IMR-90 (cell line): ENCODE data around the gene TECTB. TPM values are rescaled to one million over a fixed set of nuclear protein-coding genes. Genes with fewer than 3 reads are reported as not detected.

ENCODE experiments used
- ATAC-seq: fragments of 200-7000 bp; cut with Tn5 transposase; 2 replicates; pipeline ENCODE4 v1.9.1; 2020; ENCODE audit warnings: low read depth, mild to moderate bottlenecking, moderate library complexity
- BruUV-seq: library from RNA; stranded (reverse); fragments of 400-500 nt; replicated peaks from 2 replicates; lab custom pipeline; 2021; lab: Mats Ljungman, UMichigan
- CTCF ChIA-PET: fragments of 300-600 bp; formaldehyde crosslinking; extraction: SDS; loops from one replicate; lab custom pipeline; 2021; ENCODE audit warnings: antibody characterized with exemption; lab: Yijun Ruan, JAX
- POLR2A ChIA-PET: fragments of 300-600 bp; sonication (Branson Sonifier 250); formaldehyde crosslinking; loops from one replicate; lab custom pipeline; 2022; ENCODE audit warnings: antibody characterized with exemption; ENCODE audit not compliant: unreplicated experiment; lab: Charles Lee
- DNase-seq: peaks from one replicate; pipeline ENCODE4 v3.0.0; 2013
- H2AFZ ChIP-seq: replicated peaks from 2 replicates; pipeline ENCODE3; 2013; ENCODE audit warnings: low read length, mild to moderate bottlenecking; ENCODE audit not compliant: poor library complexity
- H2AK5ac ChIP-seq: 2 replicates; pipeline ENCODE4 v1.6.1; 2013; ENCODE audit warnings: low read depth, low read length, inconsistent platforms
- H2AK9ac ChIP-seq: replicated peaks from 2 replicates; pipeline ENCODE3; 2013; ENCODE audit warnings: mild to moderate bottlenecking, low read depth, low read length, moderate library complexity; ENCODE audit not compliant: poor library complexity
- H2BK120ac ChIP-seq: 2 replicates; pipeline ENCODE4 v1.6.1; 2013; ENCODE audit warnings: low read depth, low read length, inconsistent platforms
- H2BK15ac ChIP-seq: 3 replicates; pipeline ENCODE4 v1.6.1; 2013; ENCODE audit warnings: low read depth, low read length, inconsistent platforms
- H2BK20ac ChIP-seq: 2 replicates; pipeline ENCODE4 v1.6.1; 2013; ENCODE audit warnings: low read depth, mild to moderate bottlenecking, inconsistent platforms, low read length, moderate library complexity
- H2BK5ac ChIP-seq: 2 replicates; pipeline ENCODE4 v1.6.1; 2013; ENCODE audit warnings: mild to moderate bottlenecking, low read depth, low read length, inconsistent platforms; ENCODE audit not compliant: poor library complexity, severe bottlenecking
- H3K14ac ChIP-seq: replicated peaks from 2 replicates; pipeline ENCODE4 v1.6.1; 2013; ENCODE audit warnings: low read depth, low read length, inconsistent platforms
- H3K18ac ChIP-seq: 2 replicates; pipeline ENCODE4 v1.6.1; 2013; ENCODE audit warnings: low read depth, low read length, control low read depth
- H3K23ac ChIP-seq: 2 replicates; pipeline ENCODE4 v1.6.1; 2013; ENCODE audit warnings: low read depth, low read length, inconsistent platforms
- H3K27ac ChIP-seq: 2 replicates; pipeline ENCODE4 v1.5.1; 2013; ENCODE audit warnings: mild to moderate bottlenecking, control low read depth, low read length; ENCODE audit not compliant: insufficient read depth
- H3K27me3 ChIP-seq: 2 replicates; pipeline ENCODE4 v1.6.1; 2013; ENCODE audit warnings: low read length; ENCODE audit not compliant: control insufficient read depth, insufficient read depth
- H3K36me3 ChIP-seq: 2 replicates; pipeline ENCODE4 v1.6.1; 2013; ENCODE audit warnings: low read length, mixed read lengths; ENCODE audit not compliant: control insufficient read depth, insufficient read depth
- H3K4ac ChIP-seq: 2 replicates; pipeline ENCODE4 v1.6.1; 2013; ENCODE audit warnings: low read depth, low read length, inconsistent platforms
- H3K4me1 ChIP-seq: 2 replicates; pipeline ENCODE4 v1.6.1; 2013; ENCODE audit warnings: low read length, mixed read lengths; ENCODE audit not compliant: control insufficient read depth, insufficient read depth
- H3K4me2 ChIP-seq: 2 replicates; pipeline ENCODE4 v1.6.1; 2013; ENCODE audit warnings: low read depth, mild to moderate bottlenecking, control low read depth, low read length, moderate library complexity
- H3K4me3 ChIP-seq: 2 replicates; pipeline ENCODE4 v1.5.1; 2013; ENCODE audit warnings: low read depth, mild to moderate bottlenecking, control low read depth, low read length, moderate library complexity; ENCODE audit not compliant: insufficient read depth
- H3K56ac ChIP-seq: 2 replicates; pipeline ENCODE4 v1.6.1; 2013; ENCODE audit warnings: low read length, inconsistent platforms; ENCODE audit not compliant: insufficient read depth; ENCODE audit errors: extremely low read depth
- H3K79me1 ChIP-seq, 2 experiments: 2 replicates each; pipeline ENCODE4 v1.6.1; 2013; ENCODE audit warnings: low read length in 2 of 2, inconsistent platforms in 1 of 2, low read depth in 1 of 2
- H3K9ac ChIP-seq: 2 replicates; pipeline ENCODE4 v1.6.1; 2013; ENCODE audit warnings: low read depth, low read length, control low read depth
- H3K9me1 ChIP-seq: 2 replicates; pipeline ENCODE4 v1.6.1; 2013; ENCODE audit warnings: low read length, inconsistent platforms; ENCODE audit not compliant: insufficient read depth
- H3K9me3 ChIP-seq: 2 replicates; pipeline ENCODE4 v1.6.1; 2013; ENCODE audit warnings: low read length; ENCODE audit not compliant: control insufficient read depth, insufficient read depth
- H4K20me1 ChIP-seq: 2 replicates; pipeline ENCODE4 v1.6.1; 2013; ENCODE audit warnings: low read length, inconsistent platforms; ENCODE audit not compliant: insufficient read depth
- H4K5ac ChIP-seq: 2 replicates; pipeline ENCODE4 v1.6.1; 2013; ENCODE audit warnings: mild to moderate bottlenecking, low read depth, low read length, control low read depth
- H4K8ac ChIP-seq, 2 experiments: 2 replicates each; pipeline ENCODE4 v1.6.1; 2013; ENCODE audit warnings: low read depth in 2 of 2, low read length in 2 of 2, control low read depth in 1 of 2, inconsistent platforms in 1 of 2
- H4K91ac ChIP-seq: 2 replicates; pipeline ENCODE4 v1.6.1; 2013; ENCODE audit warnings: low read depth, low read length, inconsistent platforms; ENCODE audit not compliant: insufficient read depth
- BHLHE40 ChIP-seq: fragments of 150-350 bp; IDR thresholded peaks from 2 replicates; pipeline ENCODE4 v1.6.1; 2016; ENCODE audit warnings: mild to moderate bottlenecking, low read depth, low read length
- CEBPB ChIP-seq: IDR thresholded peaks from 2 replicates; pipeline ENCODE4 v1.6.1; 2012; ENCODE audit warnings: low read depth, low read length, improper control_type of control experiment
- CHD1 ChIP-seq: IDR thresholded peaks from 2 replicates; pipeline ENCODE4 v1.6.1; 2012; ENCODE audit warnings: low read depth, low read length, improper control_type of control experiment
- CTCF ChIP-seq: conservative IDR thresholded peaks from 2 replicates; pipeline ENCODE4 v1.5.1; 2012; ENCODE audit warnings: mild to moderate bottlenecking, low read depth, low read length, improper control_type of control experiment
- FOS ChIP-seq: fragments of 150-350 bp; IDR thresholded peaks from 2 replicates; pipeline ENCODE4 v1.6.1; 2016; ENCODE audit warnings: low read depth, low read length
- MAZ ChIP-seq: IDR thresholded peaks from 2 replicates; pipeline ENCODE4 v1.6.1; 2012; ENCODE audit warnings: low read depth, mild to moderate bottlenecking, low read length, improper control_type of control experiment, moderate library complexity, borderline replicate concordance
- MXI1 ChIP-seq: IDR thresholded peaks from 2 replicates; pipeline ENCODE4 v1.6.1; 2012; ENCODE audit warnings: low read depth, mild to moderate bottlenecking, low read length, moderate library complexity, borderline replicate concordance
- POLR2A ChIP-seq: IDR thresholded peaks from 2 replicates; pipeline ENCODE4 v1.6.1; 2012; ENCODE audit warnings: mild to moderate bottlenecking, low read depth, low read length
- RAD21 ChIP-seq: IDR thresholded peaks from 2 replicates; pipeline ENCODE4 v1.6.1; 2012; ENCODE audit warnings: low read length, improper control_type of control experiment
- RCOR1 ChIP-seq: IDR thresholded peaks from 2 replicates; pipeline ENCODE4 v1.6.1; 2012; ENCODE audit warnings: mild to moderate bottlenecking, low read length, improper control_type of control experiment; ENCODE audit not compliant: insufficient replicate concordance
- USF2 ChIP-seq: fragments of 150-350 bp; IDR thresholded peaks from 2 replicates; pipeline ENCODE4 v1.6.1; 2017; ENCODE audit warnings: mild to moderate bottlenecking, antibody characterized with exemption, low read length, low read depth
- WGBS, 2 experiments: methylation state at CpG; one replicate each; pipeline versions ENCODE4 v1.1.5 to v1.1.7; 2013; ENCODE audit warnings: missing lambda C conversion rate in 2 of 2; ENCODE audit not compliant: insufficient read length in 1 of 2; ENCODE audit errors: extremely low coverage in 2 of 2; 5-methylcytosine and 5-hydroxymethylcytosine counted together
- dilution Hi-C: fragments of 300-500 bp; cut with HindIII; formaldehyde crosslinking; loops from one replicate; pipeline ENCODE4 v1.14.3; 2018; ENCODE audit warnings: low sequenced_read_pairs; ENCODE audit not compliant: unreplicated experiment
- in situ Hi-C: fragments of 300-500 bp; cut with MboI; formaldehyde crosslinking; loops from 3 replicates; pipeline ENCODE4 v1.14.3; 2019; ENCODE audit warnings: low sequenced_read_pairs, inconsistent platforms, mixed read lengths
- intact Hi-C: fragments of 100-400 bp; cut with micrococcal nuclease; formaldehyde crosslinking; loops from 2 replicates; pipeline ENCODE4 v1.10.0; 2022
- polyA plus RNA-seq, 3 experiments: library from polyadenylated mRNA; depleted of rRNA; stranded (reverse); fragments of >200 nt; gene quantifications; 2 replicates each; pipeline ENCODE4 v1.2.3, GENCODE V29; 2012; ENCODE audit warnings: low replicate concordance in 1 of 3
- total RNA-seq: library from RNA; depleted of rRNA; stranded (reverse); fragments of >200 nt; gene quantifications from 2 replicates; pipeline ENCODE4 v1.2.3, GENCODE V29; 2012
- TF ChIP-seq, protein P1 (sequence below): fragments of 150-350 bp; IDR thresholded peaks from 2 replicates; pipeline ENCODE4 v1.6.1; 2016; ENCODE audit warnings: low read depth, mild to moderate bottlenecking, low read length, moderate library complexity, borderline replicate concordance

TECTB gene
- total and polyA plus RNA-seq, 2 of the 4 experiments (the other 2 are of a cell fraction) = not detected

DNA sequence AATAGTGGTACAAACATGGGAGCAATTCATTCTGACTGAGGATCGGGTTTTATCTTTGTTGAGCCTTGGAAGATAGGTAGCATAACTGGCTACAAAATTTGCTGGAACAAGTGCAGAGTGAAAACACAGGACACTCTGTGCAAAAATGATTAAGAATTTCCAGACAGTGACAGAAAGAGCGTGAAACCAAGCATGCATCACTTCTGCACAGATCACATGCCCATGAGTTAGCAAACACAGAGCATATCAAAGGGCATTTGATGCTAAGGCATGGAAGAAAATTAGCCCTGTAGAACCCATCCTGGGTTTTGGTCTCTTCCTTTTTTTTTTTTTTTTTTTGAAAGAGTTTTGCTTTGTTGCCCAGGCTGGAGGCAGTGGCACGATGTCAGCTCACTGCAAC, 28.3 kb downstream of the TECTB start:
- no peak overlapping the region for H2AK5ac ChIP-seq
- no peak overlapping the region for H3K4ac ChIP-seq
- H3K56ac ChIP-seq = no peak overlapping the region
- no peak overlapping the region for H3K4me3 ChIP-seq
- H3K27me3 ChIP-seq = peaks cover 2% of the 10 kb centered on the region
- no peaks in the 10 kb centered on the region for H3K9me3 ChIP-seq
- no peak overlapping the region for H3K23ac ChIP-seq
- H3K79me1 ChIP-seq = no peaks in the 10 kb centered on the region
- WGBS, 2 experiments = 100% methylated on average over 1 of the region's 3 CpGs; no CpG with 5 or more reads in 1 of the 2 experiments
- no peak overlapping the region for H3K18ac ChIP-seq
- dilution Hi-C loops (no loop called here), in situ Hi-C loops (loop anchor here (10.0 to 25.0 kb wide), 2 partner anchors 177 to 1224 kb away; partner anchors contain the start of gene ADRA2A), intact Hi-C loops (loop anchor here (5.0 to 10.0 kb wide), 2 partner anchors 1073 to 1754 kb away; no protein-coding TSS in a partner anchor)
- H4K8ac ChIP-seq = no peak overlapping the region
- H4K91ac ChIP-seq = no peak overlapping the region
- no peak overlapping the region for H3K9ac ChIP-seq
- no peak overlapping the region for H3K27ac ChIP-seq
- H4K20me1 ChIP-seq = no peaks in the 10 kb centered on the region
- H2BK5ac ChIP-seq = no peak overlapping the region
- H3K36me3 ChIP-seq = no peaks in the 10 kb centered on the region
- no peak overlapping the region for H2AFZ ChIP-seq
- no peak for DNase-seq
- H2BK20ac ChIP-seq = no peak overlapping the region
- no peaks in the 10 kb centered on the region for H3K9me1 ChIP-seq
- no peak overlapping the region for H2AK9ac ChIP-seq
- no peak overlapping the region for H3K4me2 ChIP-seq
- POLR2A ChIA-PET = no interaction called here
- TF ChIP-seq, protein P1, sequence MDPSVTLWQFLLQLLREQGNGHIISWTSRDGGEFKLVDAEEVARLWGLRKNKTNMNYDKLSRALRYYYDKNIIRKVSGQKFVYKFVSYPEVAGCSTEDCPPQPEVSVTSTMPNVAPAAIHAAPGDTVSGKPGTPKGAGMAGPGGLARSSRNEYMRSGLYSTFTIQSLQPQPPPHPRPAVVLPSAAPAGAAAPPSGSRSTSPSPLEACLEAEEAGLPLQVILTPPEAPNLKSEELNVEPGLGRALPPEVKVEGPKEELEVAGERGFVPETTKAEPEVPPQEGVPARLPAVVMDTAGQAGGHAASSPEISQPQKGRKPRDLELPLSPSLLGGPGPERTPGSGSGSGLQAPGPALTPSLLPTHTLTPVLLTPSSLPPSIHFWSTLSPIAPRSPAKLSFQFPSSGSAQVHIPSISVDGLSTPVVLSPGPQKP = no peak
- TF ChIP-seq POLR2A (no peak), CEBPB (no peak), BHLHE40 (no peak), MAZ (no peak), CHD1 (no peak), RCOR1 (no peak), FOS (no peak), CTCF (no peak), RAD21 (no peak), USF2 (no peak), MXI1 (no peak)
- ATAC-seq = no peak
- no peak overlapping the region for H3K14ac ChIP-seq
- no peaks in the 10 kb centered on the region for H3K4me1 ChIP-seq
- no TSS peak for BruUV-seq
- no peak overlapping the region for H2BK120ac ChIP-seq
- CTCF ChIA-PET = no interaction called here
- no peak overlapping the region for H2BK15ac ChIP-seq
- no peak overlapping the region for H4K5ac ChIP-seq
